PFSK-1 (cell line): Measurements from ENCODE around the gene SCAMP2.

ENCODE experiments used
- FOXP2 ChIP-seq: optimal IDR thresholded peaks from 2 replicates; pipeline ENCODE3; 2011; ENCODE audit warnings: borderline replicate concordance, control low read depth, inconsistent platforms; ENCODE audit not compliant: insufficient read depth; ENCODE audit errors: extremely low read length, extremely low read depth
- POLR2AphosphoS5 ChIP-seq: IDR thresholded peaks from 2 replicates; pipeline ENCODE4 v1.6.1; 2012; ENCODE audit warnings: low read depth, mild to moderate bottlenecking, control low read depth, low read length, moderate library complexity
- REST ChIP-seq, 2 experiments: IDR thresholded peaks; 2 replicates each; pipeline versions ENCODE4 v1.6.1 to v1.8.0; 2011 to 2012; ENCODE audit warnings: low read depth in 2 of 2, low read length in 2 of 2, control low read depth in 1 of 2, inconsistent platforms in 1 of 2, mild to moderate bottlenecking in 1 of 2, moderate library complexity in 1 of 2; ENCODE audit not compliant: insufficient read depth in 1 of 2
- SIN3A ChIP-seq: IDR thresholded peaks from 2 replicates; pipeline ENCODE4 v1.6.1; 2012; ENCODE audit warnings: mild to moderate bottlenecking, low read length, moderate library complexity, borderline replicate concordance; ENCODE audit not compliant: insufficient read depth
- TAF1 ChIP-seq: IDR thresholded peaks from 2 replicates; pipeline ENCODE4 v1.6.1; 2012; ENCODE audit warnings: low read length, control low read depth, borderline replicate concordance; ENCODE audit not compliant: insufficient read depth

SCAMP2 gene

GRCh38 chr15:74850393-74850792 lies 22.8 kb downstream of the SCAMP2 start:
- no peak for TF ChIP-seq FOXP2
- no peak for TF ChIP-seq POLR2AphosphoS5
- TF ChIP-seq REST (IDR thresholded peaks at IDR 0.05; ENCODE audit: insufficient read depth in 1 of 2, low read depth in 2 of 2, low read length in 2 of 2), result no peak
- TF ChIP-seq SIN3A, result no peak
- no peak for TF ChIP-seq TAF1

GRCh38 chr15:74847432-74847831 lies 25.7 kb downstream of the SCAMP2 start:
- TF ChIP-seq FOXP2 (no peak), POLR2AphosphoS5 (no peak), SIN3A (no peak), TAF1 (no peak), REST (IDR thresholded peaks at IDR 0.05; ENCODE audit: insufficient read depth in 1 of 2, low read depth in 2 of 2, low read length in 2 of 2) (no peak)

GRCh38 chr15:74845581-74845980 lies 27.6 kb downstream of the SCAMP2 start:
- no peak for TF ChIP-seq POLR2AphosphoS5
- no peak for TF ChIP-seq REST (IDR thresholded peaks at IDR 0.05; ENCODE audit: insufficient read depth in 1 of 2, low read depth in 2 of 2, low read length in 2 of 2)
- no peak for TF ChIP-seq SIN3A
- TF ChIP-seq FOXP2, result no peak
- no peak for TF ChIP-seq TAF1

GRCh38 chr15:74845208-74845568 lies 28.0 kb downstream of the SCAMP2 start:
- TF ChIP-seq SIN3A (no peak), TAF1 (no peak), FOXP2 (no peak)

GRCh38 chr15:74844319-74845207 lies 28.6 kb downstream of the SCAMP2 start:
- TF ChIP-seq TAF1 (no peak), POLR2AphosphoS5 (no peak), FOXP2 (no peak), SIN3A (no peak), REST (IDR thresholded peaks at IDR 0.05; ENCODE audit: insufficient read depth in 1 of 2, low read depth in 2 of 2, low read length in 2 of 2) (no peak)
